Measurements from ENCODE around the gene LEMD3. TPM values are rescaled to one million over a fixed set of nuclear protein-coding genes. Genes with fewer than 3 reads are reported as not detected.

Gene LEMD3
- total RNA-seq: 16.3 and 21.4 TPM in 2 replicates

DNA sequence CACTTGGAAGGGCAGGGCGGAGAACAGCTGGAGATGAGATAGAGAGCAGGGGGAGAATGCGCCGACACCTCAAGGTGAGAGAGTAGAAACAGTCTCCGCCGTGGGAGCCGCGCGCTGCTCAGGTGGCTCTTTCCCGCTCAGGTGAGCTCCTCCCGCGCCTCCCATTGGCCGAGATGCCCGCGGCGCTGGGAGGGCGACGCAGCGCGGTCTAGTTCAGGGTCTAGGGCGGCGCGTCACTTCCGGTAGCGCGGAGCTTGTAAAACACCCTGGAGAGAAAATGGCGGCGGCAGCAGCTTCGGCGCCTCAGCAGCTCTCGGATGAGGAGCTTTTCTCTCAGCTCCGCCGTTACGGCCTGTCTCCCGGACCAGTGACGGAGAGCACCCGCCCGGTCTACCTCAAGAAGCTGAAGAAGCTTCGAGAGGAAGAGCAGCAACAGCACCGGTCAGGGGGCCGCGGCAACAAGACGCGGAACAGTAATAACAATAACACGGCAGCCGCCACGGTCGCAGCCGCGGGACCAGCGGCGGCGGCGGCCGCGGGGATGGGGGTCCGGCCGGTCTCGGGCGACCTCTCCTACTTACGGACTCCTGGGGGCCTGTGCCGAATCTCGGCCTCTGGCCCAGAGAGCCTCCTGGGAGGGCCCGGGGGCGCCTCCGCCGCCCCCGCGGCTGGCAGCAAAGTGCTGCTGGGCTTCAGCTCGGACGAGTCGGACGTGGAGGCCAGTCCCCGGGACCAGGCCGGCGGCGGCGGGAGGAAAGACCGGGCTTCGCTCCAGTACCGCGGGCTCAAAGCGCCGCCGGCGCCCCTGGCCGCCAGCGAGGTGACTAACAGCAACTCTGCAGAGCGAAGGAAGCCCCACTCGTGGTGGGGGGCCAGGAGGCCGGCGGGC lies at the start of gene LEMD3:
Gene LEMD3, plus strand, starts transcription at position 264 of the 889 bp plus-strand sequence. Its CDS starts 14 bp downstream, at position 278.

DNA sequence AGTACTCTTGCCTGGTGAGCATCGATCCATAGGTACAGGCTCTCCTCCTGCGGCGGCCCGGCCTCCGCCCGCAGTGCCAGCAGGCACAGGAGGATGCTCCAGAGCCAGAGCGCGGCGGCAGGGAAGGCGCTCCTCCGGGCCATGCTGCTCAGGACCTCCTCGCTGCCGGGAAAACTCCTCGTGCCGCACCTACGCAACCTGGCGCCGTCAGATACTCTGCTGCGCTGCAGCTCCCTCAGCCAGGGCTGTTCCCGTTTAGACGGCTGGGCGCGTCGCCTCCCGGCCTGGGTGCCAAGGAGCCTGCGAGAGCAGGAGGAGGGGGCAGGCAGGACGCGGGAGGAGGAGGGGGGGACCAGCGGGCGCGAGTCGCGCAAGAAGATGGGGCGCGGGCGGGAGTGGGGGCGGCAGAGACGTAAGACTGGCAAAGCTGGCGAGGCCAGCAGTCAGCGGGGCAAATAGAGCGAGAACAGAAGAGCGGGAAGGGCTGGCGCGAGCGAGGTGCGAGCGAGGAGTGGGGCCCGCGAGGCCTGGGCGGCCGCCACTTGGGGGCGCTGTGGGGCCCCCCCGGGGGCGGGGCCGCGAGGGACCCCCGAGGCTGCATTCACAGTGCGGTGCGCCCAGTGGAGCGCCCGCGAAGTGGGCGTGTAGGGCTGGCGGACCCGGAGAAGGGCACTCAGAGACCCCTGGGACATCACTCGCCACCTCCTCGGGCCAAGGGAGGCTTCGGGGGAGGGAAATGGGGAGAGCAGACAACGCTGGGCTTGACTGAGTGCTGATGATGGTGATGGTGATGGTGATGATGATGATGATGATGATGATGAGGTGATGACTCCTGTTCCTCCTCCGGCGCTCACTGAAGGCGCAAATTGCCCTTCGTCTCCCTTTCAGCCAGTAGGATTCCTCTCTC lies 48.1 kb upstream of the LEMD3 start, which contains the start of gene WIF1:
Gene WIF1, minus strand, starts transcription at position 257 of the 907 bp plus-strand sequence. Its CDS starts 114 bp downstream, at position 143.

DNA sequence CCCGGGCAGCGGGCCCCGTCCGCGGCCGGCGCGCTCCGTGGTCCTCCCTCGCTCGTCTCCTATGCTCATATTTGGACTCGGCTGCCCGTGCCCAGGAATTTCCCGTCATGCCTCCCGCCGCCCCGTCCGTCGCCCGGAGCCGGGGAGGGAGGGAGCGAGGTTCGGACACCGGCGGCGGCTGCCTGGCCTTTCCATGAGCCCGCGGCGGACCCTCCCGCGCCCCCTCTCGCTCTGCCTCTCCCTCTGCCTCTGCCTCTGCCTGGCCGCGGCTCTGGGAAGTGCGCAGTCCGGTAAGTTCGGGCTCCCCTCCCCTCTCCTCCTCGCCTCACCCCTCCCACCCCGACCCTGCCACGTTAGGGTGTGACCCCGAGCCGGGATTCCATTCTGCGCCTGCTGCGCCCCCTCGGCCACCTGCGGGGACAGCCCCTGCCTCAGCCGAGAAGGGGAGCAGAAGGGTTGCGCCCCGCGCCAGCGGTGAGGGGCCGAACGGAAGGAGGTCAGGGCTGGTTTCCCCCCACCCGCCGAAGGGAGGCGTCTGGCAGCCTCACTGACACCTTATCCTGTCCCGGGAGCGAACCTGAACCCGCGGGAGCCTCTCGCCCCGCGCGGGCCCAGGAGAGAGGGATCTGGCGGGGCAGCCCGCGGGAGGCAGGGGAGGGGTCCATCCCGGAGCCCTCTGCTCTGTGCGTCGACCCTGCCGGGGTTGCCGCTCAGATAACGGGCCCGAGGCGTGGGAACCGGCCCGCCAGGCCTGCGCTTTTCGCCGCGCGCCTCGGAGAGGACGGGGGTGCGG lies 109.4 kb downstream of the LEMD3 start, which contains the start of gene MSRB3:
Gene MSRB3, plus strand, starts transcription at position 108 of the 793 bp plus-strand sequence. CDS start 29,897 bp downstream, outside the sequence.

Other genes starting within 250 kb of the LEMD3 start
- gene WIF1, start 48.3 kb upstream of the LEMD3 start, total RNA-seq: not detected in 2 replicates
- gene MSRB3, start 109.1 kb downstream of the LEMD3 start, total RNA-seq: 28.3 and 56.0 TPM in 2 replicates

All from pericardium fibroblast (primary cell).